Testis (tissue), 2 donors: ENCODE results near the gene PTPRR.

Source experiments
- POLR2A ChIP-seq: fragments of 450-650 bp; IDR thresholded peaks from one replicate; pipeline ENCODE4 v1.6.1; 2017; ENCODE audit warnings: antibody characterized with exemption, mild to moderate bottlenecking, moderate library complexity
- TF ChIP-seq, protein P1 (sequence below), 3 experiments: fragments of 450-650 bp in 2 of 3; fragments of 200-600 bp in 1 of 3; sonication (generic) in 1 of 3; IDR thresholded peaks; one replicate each; pipeline ENCODE4 v1.5.1; 2016 to 2019; ENCODE audit warnings: antibody characterized with exemption in 3 of 3, mild to moderate bottlenecking in 2 of 3, moderate library complexity in 1 of 3

DNA sequence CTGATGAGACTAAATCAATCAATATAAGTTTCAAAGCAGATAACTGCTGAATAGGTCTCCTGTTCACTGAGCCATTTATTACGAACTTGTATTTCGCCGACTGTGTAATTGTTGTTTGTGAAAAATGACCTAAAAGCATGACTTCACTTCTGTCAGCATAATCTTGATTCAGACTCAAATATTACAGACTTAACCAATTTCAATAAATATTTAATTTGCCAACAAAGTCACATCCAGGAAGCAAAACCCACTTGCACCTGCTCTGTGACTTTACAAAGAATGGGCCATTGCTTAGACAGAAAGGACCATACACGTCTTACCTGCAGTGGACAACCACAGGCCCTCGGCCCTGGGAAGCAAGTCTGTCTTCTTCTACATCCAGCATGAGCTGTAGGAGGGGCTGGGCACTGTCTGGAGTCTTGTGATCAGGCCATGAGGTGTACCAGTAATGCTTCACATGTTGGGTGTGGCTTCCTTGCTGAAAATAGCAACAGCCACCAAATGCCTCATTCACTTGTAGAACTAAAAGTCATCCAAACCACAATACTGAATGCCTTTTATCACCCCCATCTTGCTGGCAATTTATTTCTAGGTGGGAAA lies 259.8 kb downstream of the PTPRR start:
- TF ChIP-seq POLR2A: no peak
- TF ChIP-seq, protein P1, sequence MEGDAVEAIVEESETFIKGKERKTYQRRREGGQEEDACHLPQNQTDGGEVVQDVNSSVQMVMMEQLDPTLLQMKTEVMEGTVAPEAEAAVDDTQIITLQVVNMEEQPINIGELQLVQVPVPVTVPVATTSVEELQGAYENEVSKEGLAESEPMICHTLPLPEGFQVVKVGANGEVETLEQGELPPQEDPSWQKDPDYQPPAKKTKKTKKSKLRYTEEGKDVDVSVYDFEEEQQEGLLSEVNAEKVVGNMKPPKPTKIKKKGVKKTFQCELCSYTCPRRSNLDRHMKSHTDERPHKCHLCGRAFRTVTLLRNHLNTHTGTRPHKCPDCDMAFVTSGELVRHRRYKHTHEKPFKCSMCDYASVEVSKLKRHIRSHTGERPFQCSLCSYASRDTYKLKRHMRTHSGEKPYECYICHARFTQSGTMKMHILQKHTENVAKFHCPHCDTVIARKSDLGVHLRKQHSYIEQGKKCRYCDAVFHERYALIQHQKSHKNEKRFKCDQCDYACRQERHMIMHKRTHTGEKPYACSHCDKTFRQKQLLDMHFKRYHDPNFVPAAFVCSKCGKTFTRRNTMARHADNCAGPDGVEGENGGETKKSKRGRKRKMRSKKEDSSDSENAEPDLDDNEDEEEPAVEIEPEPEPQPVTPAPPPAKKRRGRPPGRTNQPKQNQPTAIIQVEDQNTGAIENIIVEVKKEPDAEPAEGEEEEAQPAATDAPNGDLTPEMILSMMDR (IDR thresholded peaks at IDR 0.05): no peak
